HepG2 (cell line): ENCODE data around the gene PRR35. TPM values are rescaled to one million over a fixed set of nuclear protein-coding genes. Genes with fewer than 3 reads are reported as not detected.

Experiments used
- CAMTA2 ChIP-seq: sonication (generic); formaldehyde crosslinking; IDR thresholded peaks from 2 replicates; pipeline ENCODE4 v1.4.0; 2020; ENCODE audit warnings: mild to moderate bottlenecking, missing genetic modification reagents, borderline replicate concordance
- FOXK1 ChIP-seq: sonication (generic); formaldehyde crosslinking; IDR thresholded peaks from 2 replicates; pipeline ENCODE4 v1.4.0; 2020; ENCODE audit warnings: low read depth, missing genetic modification reagents, borderline replicate concordance
- GTF3A ChIP-seq: sonication (generic); formaldehyde crosslinking; conservative IDR thresholded peaks from 2 replicates; pipeline ENCODE4 v1.4.0; 2020; ENCODE audit warnings: mild to moderate bottlenecking, missing genetic modification reagents
- HES4 ChIP-seq: sonication (generic); formaldehyde crosslinking; IDR thresholded peaks from 2 replicates; pipeline ENCODE4 v1.9.0; 2021; ENCODE audit warnings: mild to moderate bottlenecking, missing genetic modification reagents, borderline replicate concordance
- HOMEZ ChIP-seq: IDR thresholded peaks from 2 replicates; pipeline ENCODE4 v1.6.1; 2016; ENCODE audit warnings: low read depth
- MNT ChIP-seq: fragments of 450-650 bp; IDR thresholded peaks from 2 replicates; pipeline ENCODE4 v1.6.1; 2016
- MYC ChIP-seq: sonication (generic); formaldehyde crosslinking; IDR thresholded peaks from 2 replicates; pipeline ENCODE4 v1.9.0; 2021; ENCODE audit warnings: missing genetic modification reagents, borderline replicate concordance
- NR2F6 ChIP-seq, 2 experiments: IDR thresholded peaks; 2 replicates each; pipeline ENCODE4 v1.6.1; 2016; ENCODE audit warnings: antibody characterized with exemption in 1 of 2, mild to moderate bottlenecking in 1 of 2
- RAD21 ChIP-seq: fragments of 450-650 bp; formaldehyde crosslinking; IDR thresholded peaks from 2 replicates; pipeline ENCODE4 v1.5.0; 2020; ENCODE audit warnings: mild to moderate bottlenecking
- SUZ12 ChIP-seq: fragments of 150-350 bp; IDR thresholded peaks from 2 replicates; pipeline ENCODE4 v1.6.1; 2014; ENCODE audit warnings: low read depth, low read length
- ZNF407 ChIP-seq: sonication (generic); formaldehyde crosslinking; IDR thresholded peaks from one replicate; pipeline ENCODE4 v1.5.1; 2020; ENCODE audit warnings: mild to moderate bottlenecking, missing genetic modification reagents; ENCODE audit errors: not compliant biosample characterization
- ZNF547 ChIP-seq: sonication (generic); formaldehyde crosslinking; IDR thresholded peaks from 2 replicates; pipeline ENCODE4 v1.5.1; 2020; ENCODE audit warnings: mild to moderate bottlenecking, missing genetic modification reagents
- ZNF597 ChIP-seq: sonication (generic); formaldehyde crosslinking; IDR thresholded peaks from 2 replicates; pipeline ENCODE4 v1.5.0; 2020; ENCODE audit warnings: missing genetic modification reagents
- ZNF607 ChIP-seq: sonication (generic); formaldehyde crosslinking; IDR thresholded peaks from 2 replicates; pipeline ENCODE4 v1.5.1; 2020; ENCODE audit warnings: missing genetic modification reagents, mild to moderate bottlenecking, borderline replicate concordance
- ZNF724P ChIP-seq: sonication (generic); formaldehyde crosslinking; IDR thresholded peaks from 2 replicates; pipeline ENCODE4 v1.8.0; 2022; ENCODE audit warnings: missing genetic modification reagents, borderline replicate concordance
- ZNF782 ChIP-seq: sonication (generic); formaldehyde crosslinking; IDR thresholded peaks from 2 replicates; pipeline ENCODE4 v1.4.0; 2020; ENCODE audit warnings: missing genetic modification reagents, mild to moderate bottlenecking, borderline replicate concordance
- polyA plus RNA-seq, 8 experiments: library from polyadenylated mRNA; depleted of rRNA in 3 of 8; stranded (reverse) in 7 of 8; unstranded in 1 of 8; fragments of >200 nt; fragmentation: Illumina TruSeq in 4 of 8; extraction: Trizol in 4 of 8; gene quantifications; 2 replicates each; pipeline versions ENCODE4 v1.2.1 to v1.2.3, GENCODE V29; 2011 to 2016; ENCODE audit warnings: low read depth in 4 of 8, missing spikeins in 1 of 8, mixed read lengths in 1 of 8; ENCODE audit not compliant: insufficient read depth in 1 of 8
- total RNA-seq, 5 experiments: library from RNA; depleted of rRNA; stranded (reverse); fragments of >200 nt; fragmentation: Illumina TruSeq; extraction: Trizol; gene quantifications; 2 replicates each; pipeline ENCODE4 v1.2.3, GENCODE V29; 2016; ENCODE audit warnings: low read depth in 1 of 5

Gene PRR35
- total and polyA plus RNA-seq, 2 of the 13 experiments (the other 11 are each of a cell fraction or from before 2014, with no cell fraction given) = 0.07 to 0.16 TPM

DNA sequence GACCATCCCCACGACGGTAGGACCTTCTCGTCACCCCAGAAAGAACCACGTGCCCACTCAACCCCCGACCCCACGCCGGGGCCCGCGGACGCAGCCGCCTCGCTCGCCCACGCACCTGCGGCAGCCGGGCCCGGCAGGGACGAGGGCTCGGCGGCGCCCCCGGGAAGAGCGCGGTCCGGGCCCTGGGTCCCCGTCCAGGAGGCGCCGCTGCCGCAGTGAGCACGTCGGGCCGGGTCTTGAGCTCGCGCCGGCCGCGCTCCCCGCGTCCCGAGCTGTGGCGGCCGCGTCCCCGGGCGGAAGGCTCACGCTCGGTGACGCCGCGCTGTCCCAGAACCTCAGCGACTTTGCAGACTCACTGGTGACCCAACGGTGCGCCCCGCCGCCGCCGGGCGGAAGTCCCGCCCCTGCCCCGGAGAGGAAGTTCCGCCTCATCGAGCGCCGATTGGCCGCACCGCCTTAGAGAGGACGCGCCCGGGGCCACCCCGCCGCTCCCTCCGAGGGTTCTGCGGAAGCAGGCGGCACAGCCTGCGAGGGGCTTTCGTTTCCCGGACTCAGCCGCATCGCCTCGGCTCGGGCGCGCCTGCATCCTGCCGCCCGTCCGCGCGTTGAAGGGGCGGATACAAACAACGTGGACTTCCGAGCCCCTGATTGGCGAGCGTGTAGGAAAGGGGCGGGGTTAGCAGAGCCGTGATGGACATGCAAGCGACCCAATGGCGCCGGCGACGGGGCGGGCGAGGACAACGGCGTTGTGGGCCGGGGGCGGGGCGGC is 28.9 kb downstream of the PRR35 start (continued):
- TF ChIP-seq ZNF407 (CRISPR knock-in tag) = peak; percentile 26
- no peak for TF ChIP-seq NR2F6 (IDR thresholded peaks at IDR 0.05)
- peak; percentile 54; the same call in 1 of the 2 replicates for TF ChIP-seq NR2F6 (CRISPR knock-in tag; IDR thresholded peaks at IDR 0.05)
- TF ChIP-seq CAMTA2 (CRISPR knock-in tag) = peak; percentile 98
- peak; percentile 75; the same call in 1 of the 2 replicates for TF ChIP-seq GTF3A (CRISPR knock-in tag)
- 0 out of 2 replicates have a peak, but pooled peaks have one; percentile 17 for TF ChIP-seq HOMEZ
- no peak for TF ChIP-seq ZNF607
- TF ChIP-seq SUZ12 = no peak
- peak; percentile 66; the same call in 1 of the 2 replicates for TF ChIP-seq MYC (CRISPR knock-in tag)
- peak; percentile 62; the same call in 1 of the 2 replicates for TF ChIP-seq ZNF782 (CRISPR knock-in tag)
- TF ChIP-seq ZNF724P (CRISPR knock-in tag) = peak; percentile 50; the same call in 1 of the 2 replicates
- TF ChIP-seq HES4 (CRISPR knock-in tag) = peak; percentile 24; the same call in 1 of the 2 replicates
- peak; percentile 81 for TF ChIP-seq FOXK1 (CRISPR knock-in tag)
- TF ChIP-seq RAD21 (CRISPR knock-in tag) = peak; percentile 23
- TF ChIP-seq MNT = 0 out of 2 replicates have a peak, but pooled peaks have one; percentile 21
- TF ChIP-seq ZNF597 (CRISPR knock-in tag) = no peak
- TF ChIP-seq ZNF547 (CRISPR knock-in tag) = peak; percentile 80
